G401 (cell line): ENCODE results near the gene TEX54. TPM values are rescaled to one million over a fixed set of nuclear protein-coding genes. Genes with fewer than 3 reads are reported as not detected.
A peak's percentile ranks its signal among the peaks of the same experiment; 100 is the strongest.
"Not testable (repeated sequence)": the region's sequence is repeated elsewhere in the genome, so short reads cannot be mapped to it uniquely, and the experiment has no call there.

Experiments
- DNase-seq: peaks from one replicate; pipeline ENCODE4 v3.0.0-alpha.2; 2015; ENCODE audit warnings: low spot score
- in situ Hi-C: cut with HindIII; loops from 2 replicates; pipeline ENCODE4 v1.10.0; 2016; ENCODE audit warnings: low sequenced_read_pairs, mixed read lengths
- total RNA-seq: library from RNA; depleted of rRNA; stranded (reverse); fragments of >200 nt; shearing (Covaris generic); gene quantifications from 2 replicates; pipeline ENCODE4 v1.2.3, GENCODE V29; 2014

Gene TEX54
- total RNA-seq, 1 experiment from 2014 or later = not detected

GRCh38 chr11:62840721-62841360, 8.2 kb upstream of the TEX54 start:
- peak; percentile 78 for DNase-seq
- in situ Hi-C loops = not testable (repeated sequence)

DNA sequence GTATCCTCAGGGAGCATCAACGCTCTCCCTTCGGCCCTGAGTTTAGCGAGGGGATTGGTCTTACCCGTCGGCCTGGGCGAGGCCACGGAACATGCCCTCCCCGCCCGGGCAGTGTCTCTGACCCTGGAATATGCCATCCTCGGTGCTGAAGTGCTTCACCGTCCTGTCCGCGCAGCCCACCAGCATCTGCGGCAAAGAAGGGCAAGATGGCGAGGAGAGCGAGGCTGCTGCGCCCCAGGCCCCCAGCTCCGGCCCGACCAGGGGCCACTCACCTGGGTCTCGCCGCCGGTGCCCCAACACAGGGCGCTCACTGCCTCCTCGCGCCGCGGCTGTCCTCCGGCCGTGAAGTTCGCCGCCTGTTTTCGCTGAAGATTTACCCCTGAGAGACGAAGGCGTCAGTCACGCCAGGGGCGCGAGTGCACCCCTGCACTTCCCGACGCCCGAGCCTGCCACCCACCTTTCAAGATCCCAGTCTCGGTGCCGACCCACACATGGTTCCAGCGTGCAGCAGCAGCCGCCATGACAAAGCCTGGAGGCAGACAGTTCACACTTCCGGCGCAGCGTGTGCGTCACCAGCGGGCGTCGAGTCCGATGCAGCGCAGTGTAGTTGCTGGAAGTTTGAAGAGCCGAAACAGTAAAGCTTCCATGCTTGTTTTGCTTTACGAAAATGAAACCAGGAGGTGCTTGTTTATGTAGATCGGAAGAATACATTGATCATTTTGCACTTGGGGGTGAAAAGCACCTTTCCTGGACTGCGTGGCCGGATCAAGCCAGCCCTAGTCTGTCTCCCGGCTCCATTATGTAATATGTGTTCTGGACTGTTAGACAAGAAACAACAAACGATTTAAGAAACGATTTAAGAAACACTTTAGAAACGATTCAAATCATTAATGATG, 6.7 kb upstream of the TEX54 start, which contains the start of gene WDR74:
Gene WDR74, minus strand, starts transcription at position 541 of the 896 bp plus-strand sequence. Its CDS starts 20 bp downstream, at position 521.
- in situ Hi-C loops = no loop called here
- peak; percentile 94 for DNase-seq

GRCh38 chr11:62835336-62835735, 2.7 kb upstream of the TEX54 start:
- in situ Hi-C loops = no loop called here
- DNase-seq = no peak

DNA sequence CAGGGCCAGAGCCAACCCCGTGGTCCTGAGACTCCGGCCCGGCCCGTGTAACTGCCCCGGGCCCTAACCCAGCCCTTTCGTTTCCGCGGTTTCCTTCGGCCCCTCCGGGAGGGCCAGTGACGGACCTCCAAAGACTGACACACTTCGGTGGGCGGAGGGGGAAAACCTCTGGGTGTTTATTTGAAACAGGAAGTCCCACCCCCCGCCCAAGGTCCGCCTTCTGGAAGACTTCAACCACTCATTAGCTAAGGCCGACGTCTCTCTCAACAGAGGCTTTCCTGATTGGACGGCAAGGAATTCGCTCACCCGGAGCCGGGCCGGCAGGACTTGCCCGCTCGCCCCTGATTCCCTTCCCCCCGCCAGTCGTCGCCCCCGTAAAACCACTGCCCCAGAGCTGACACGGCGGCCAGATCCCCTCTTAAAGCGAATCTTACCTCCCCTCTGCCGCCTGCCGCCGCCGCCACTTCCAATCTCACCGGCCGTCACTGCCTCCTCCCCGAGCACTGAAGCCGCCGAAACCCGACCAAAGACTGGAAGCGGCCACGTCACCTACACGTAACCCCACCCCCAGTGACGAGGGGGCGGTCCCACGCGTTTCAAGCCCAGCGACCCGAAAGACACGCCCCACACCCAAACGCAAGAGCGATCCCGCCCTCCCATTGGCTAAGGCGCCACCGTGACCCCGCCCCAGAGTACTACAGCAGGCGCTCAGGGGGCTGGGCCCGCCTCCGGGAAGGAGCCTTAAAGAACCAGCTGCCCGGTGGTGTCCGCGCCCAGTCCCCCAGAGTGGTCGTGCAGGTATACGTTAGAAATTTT, 913 bp downstream of the TEX54 start, which contains the start of gene STX5:
Gene STX5, minus strand, starts transcription at position 532 of the 816 bp plus-strand sequence. CDS start 808 bp downstream, outside the sequence.
- in situ Hi-C loops = no loop called here

DNA sequence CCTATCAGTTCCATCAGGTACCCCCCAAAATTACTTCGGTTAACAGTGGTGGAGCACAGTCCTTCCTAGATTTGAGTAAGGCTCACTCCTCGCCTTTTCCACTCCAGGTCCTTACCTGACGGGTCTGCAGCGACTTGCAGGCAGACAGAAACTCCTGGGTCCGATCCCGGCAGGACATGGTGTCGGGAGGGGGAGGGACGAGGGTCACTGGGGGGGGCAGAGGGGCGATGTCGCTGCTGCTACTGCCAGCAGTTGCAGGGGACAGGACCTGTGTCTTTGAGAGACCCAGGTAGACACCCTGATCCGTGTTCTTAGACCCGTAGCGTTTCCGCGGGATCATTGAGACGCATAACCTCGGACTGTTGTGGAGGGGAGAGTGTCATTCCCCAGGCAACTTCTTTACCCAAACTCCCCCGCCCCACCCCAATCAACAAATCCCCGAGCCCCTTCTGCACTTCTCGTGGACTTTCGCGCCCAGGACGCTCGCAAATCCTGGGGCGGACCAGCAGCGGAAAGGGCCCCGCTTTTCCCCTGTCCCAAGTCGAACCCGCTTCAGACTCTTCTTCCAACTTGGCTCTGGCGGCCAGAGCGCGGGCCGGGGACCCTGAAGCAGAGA, 1.6 kb downstream of the TEX54 start:
- no peak for DNase-seq
- in situ Hi-C loops = no loop called here

More for the DNA sequence above, 913 bp downstream of the TEX54 start, which contains the start of gene STX5:
- DNase-seq = peak; percentile 99

DNA sequence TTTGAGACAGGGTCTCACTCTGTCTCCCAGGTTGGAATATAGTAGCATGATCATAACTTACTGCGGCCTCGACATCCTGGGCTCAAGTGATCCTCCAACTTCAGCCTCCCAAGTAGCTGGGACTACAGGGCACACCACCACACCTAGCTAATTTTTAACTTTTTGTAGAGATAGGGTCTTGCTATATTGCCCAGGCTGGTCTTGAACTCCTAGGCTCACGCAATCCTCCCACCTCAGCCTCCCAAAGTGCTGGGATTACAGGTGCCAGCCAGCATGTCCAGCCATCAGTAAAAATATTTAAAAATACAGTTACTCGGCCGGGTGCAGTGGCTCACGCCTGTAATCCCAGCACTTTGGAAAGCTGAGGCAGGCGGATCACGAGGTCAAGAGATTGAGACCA, 4.5 kb downstream of the TEX54 start:
- in situ Hi-C loops = not testable (repeated sequence)

GRCh38 chr11:62823677-62824076, 9.0 kb downstream of the TEX54 start:
- in situ Hi-C loops = no loop called here
- DNase-seq = no peak

More for the DNA sequence above, 4.5 kb downstream of the TEX54 start:
- DNase-seq = not testable (repeated sequence)

- in situ Hi-C loops = no loop called here
- DNase-seq = no peak
These were observed 15.5 kb downstream of the TEX54 start for GRCh38 chr11:62817129-62817528.

DNA sequence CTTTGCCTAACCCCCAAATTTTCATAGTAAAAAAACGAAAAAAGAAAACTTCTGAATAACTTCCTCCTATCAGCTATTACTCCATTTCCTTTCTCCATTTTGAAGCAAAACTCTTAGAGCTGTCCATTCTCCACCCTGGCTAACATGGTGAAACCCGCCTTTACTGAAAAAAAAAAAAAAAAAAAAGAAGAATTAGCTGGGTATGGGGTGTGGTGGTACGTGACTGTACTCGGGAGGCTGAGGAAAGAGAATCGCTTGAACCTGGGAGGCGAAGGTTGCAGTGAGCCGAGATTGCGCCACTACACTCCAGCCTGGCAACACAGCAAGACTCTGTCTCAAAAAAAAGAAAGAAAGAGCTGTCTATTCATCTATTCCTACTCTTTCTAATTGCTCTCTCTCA, 16.1 kb downstream of the TEX54 start:
- DNase-seq = no peak
- in situ Hi-C loops = no loop called here

GRCh38 chr11:62811659-62812058, 21.0 kb downstream of the TEX54 start:
- in situ Hi-C loops = no loop called here
- no peak for DNase-seq

- in situ Hi-C loops = no loop called here
- no peak for DNase-seq
These were observed 21.9 kb downstream of the TEX54 start for GRCh38 chr11:62810748-62811147.

GRCh38 chr11:62806611-62807121, 26.0 kb downstream of the TEX54 start:
- no peak for DNase-seq
- in situ Hi-C loops = no loop called here

DNA sequence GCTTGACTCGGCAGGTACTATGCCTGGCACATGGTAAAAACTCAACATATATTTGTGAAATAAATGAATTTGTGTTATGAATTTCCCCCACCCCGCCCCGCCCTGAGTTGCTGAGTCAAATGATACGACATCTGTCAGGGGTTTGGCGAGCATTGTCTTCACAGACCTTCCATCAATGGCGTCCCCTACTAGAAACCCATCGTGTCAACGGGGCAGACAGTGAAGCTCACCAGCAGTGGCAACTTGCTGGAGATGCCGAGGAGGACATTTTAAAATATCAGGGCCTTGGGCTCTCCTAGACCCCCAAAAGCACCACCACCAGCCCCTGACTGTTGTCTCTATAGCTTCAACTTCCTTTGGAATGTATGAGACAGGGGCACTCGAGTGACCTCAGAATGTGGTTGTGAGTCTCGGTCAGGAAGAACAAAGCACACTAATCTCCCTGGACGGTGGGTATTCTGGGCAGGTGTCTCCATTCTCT, 26.6 kb downstream of the TEX54 start:
- no peak for DNase-seq
- in situ Hi-C loops = no loop called here

GRCh38 chr11:62805076-62805892, 27.4 kb downstream of the TEX54 start, which contains the start of gene NXF1:
Gene NXF1, minus strand, starts transcription at chr11:62805440. Its CDS starts 84 bp downstream, at chr11:62805356.
- DNase-seq = peak; percentile 95
- in situ Hi-C loops = no loop called here

DNA sequence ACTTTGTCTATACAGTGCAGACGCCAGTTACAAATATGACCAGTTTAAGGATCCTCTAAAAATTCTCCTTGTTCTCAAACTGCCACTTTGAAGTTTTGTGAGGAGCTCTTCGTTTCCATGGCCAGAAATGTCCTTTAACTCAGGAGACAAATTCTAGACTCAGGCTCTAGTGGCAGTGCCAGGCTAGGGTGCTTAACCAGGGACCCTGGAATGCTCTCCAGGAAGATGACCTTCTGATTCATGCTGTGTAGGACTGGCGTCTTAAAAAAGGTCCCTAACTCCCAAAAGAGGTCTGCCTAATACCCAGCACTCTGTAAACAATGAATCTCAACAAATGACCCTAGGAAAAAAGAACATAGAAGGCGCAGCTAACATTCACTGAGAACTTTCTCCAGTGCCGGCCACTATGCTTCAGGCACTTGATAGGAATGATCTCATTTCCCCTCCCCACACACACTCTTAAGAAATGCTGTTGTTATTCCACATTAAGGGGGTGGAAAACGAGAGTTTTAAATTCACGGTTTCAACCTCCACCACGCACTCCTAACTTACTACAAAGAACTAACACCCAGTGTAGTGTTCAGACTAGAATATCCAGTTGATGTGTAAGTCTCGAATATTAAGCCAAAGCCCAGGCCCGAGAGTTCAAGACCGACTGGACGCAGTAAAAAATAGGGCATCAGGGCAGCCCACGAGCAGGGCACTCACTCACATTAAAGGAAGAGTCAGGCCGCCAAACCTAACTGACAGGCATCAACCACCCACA, 28.1 kb downstream of the TEX54 start:
- in situ Hi-C loops = no loop called here
- DNase-seq = no peak

- DNase-seq = no peak
- in situ Hi-C loops = no loop called here
These were observed 31.6 kb downstream of the TEX54 start for GRCh38 chr11:62801071-62801470.

- in situ Hi-C loops = no loop called here
- no peak for DNase-seq
These were observed 33.2 kb downstream of the TEX54 start for GRCh38 chr11:62799486-62799885.
